OCI-LY7 (cell line): ENCODE results near the gene CDC25A. TPM values are rescaled to one million over a fixed set of nuclear protein-coding genes. Genes with fewer than 3 reads are reported as not detected.

ENCODE experiments used
- BruUV-seq: library from RNA; stranded (reverse); fragments of 400-500 nt; replicated peaks from 2 replicates; lab custom pipeline; 2021; lab: Mats Ljungman, UMichigan
- CTCF ChIA-PET: fragments of 300-600 bp; sonication (Branson Sonifier 250); formaldehyde crosslinking; loops from one replicate; lab custom pipeline; 2022; ENCODE audit warnings: antibody characterized with exemption; ENCODE audit not compliant: unreplicated experiment; lab: Charles Lee
- POLR2A ChIA-PET: fragments of 300-600 bp; sonication (Branson Sonifier 250); formaldehyde crosslinking; loops from one replicate; lab custom pipeline; 2022; ENCODE audit warnings: antibody characterized with exemption; lab: Charles Lee
- DNase-seq: peaks from one replicate; pipeline ENCODE4 v3.0.0-alpha.2; 2015; ENCODE audit warnings: low spot score
- H2AFZ ChIP-seq: fragments of 200-600 bp; sonication (generic), shearing (Covaris generic); 2 replicates; pipeline ENCODE4 v1.6.1; 2014; ENCODE audit warnings: mild to moderate bottlenecking, antibody characterized with exemption, low read length, moderate library complexity
- H3K27ac ChIP-seq: fragments of 200-600 bp; sonication (generic); 2 replicates; pipeline ENCODE4 v1.5.1; 2014; ENCODE audit warnings: mixed run types, low read depth, mild to moderate bottlenecking, moderate library complexity, low read length, inconsistent platforms; ENCODE audit not compliant: poor library complexity, severe bottlenecking
- H3K36me3 ChIP-seq: fragments of 200-600 bp; sonication (generic); 2 replicates; pipeline ENCODE4 v1.6.1; 2014; ENCODE audit warnings: mild to moderate bottlenecking, antibody characterized with exemption, low read length, moderate library complexity, mixed read lengths; ENCODE audit not compliant: insufficient read depth
- H3K4me1 ChIP-seq: fragments of 200-600 bp; sonication (generic); 2 replicates; pipeline ENCODE4 v1.5.1; 2014; ENCODE audit warnings: mild to moderate bottlenecking, low read length; ENCODE audit not compliant: insufficient read depth, poor library complexity, severe bottlenecking
- H3K4me2 ChIP-seq: fragments of 200-600 bp; sonication (generic); 2 replicates; pipeline ENCODE4 v1.6.1; 2014; ENCODE audit warnings: mild to moderate bottlenecking, low read length
- H3K4me3 ChIP-seq: fragments of 200-600 bp; sonication (generic); 2 replicates; pipeline ENCODE4 v1.5.1; 2014; ENCODE audit warnings: mild to moderate bottlenecking, low read depth, low read length; ENCODE audit not compliant: poor library complexity, severe bottlenecking
- H3K79me2 ChIP-seq: fragments of 200-600 bp; sonication (generic); 2 replicates; pipeline ENCODE4 v1.6.1; 2016; ENCODE audit warnings: low read depth, mild to moderate bottlenecking, low read length, moderate library complexity, mixed read lengths; ENCODE audit not compliant: insufficient read depth
- H3K9me2 ChIP-seq: fragments of 200-600 bp; sonication (generic); 2 replicates; pipeline ENCODE4 v1.6.1; 2016; ENCODE audit warnings: mild to moderate bottlenecking, low read length, mixed read lengths; ENCODE audit not compliant: insufficient read depth
- H3K9me3 ChIP-seq: fragments of 200-600 bp; sonication (generic); 2 replicates; pipeline ENCODE4 v1.6.1; 2014; ENCODE audit warnings: mild to moderate bottlenecking, mixed run types, low read length, mixed read lengths
- H4K20me1 ChIP-seq: fragments of 200-600 bp; sonication (generic); 2 replicates; pipeline ENCODE4 v1.6.1; 2014; ENCODE audit warnings: mild to moderate bottlenecking, antibody characterized with exemption, low read length, moderate library complexity, mixed read lengths; ENCODE audit not compliant: insufficient read depth
- CTCF ChIP-seq: fragments of 200-600 bp; sonication (generic); conservative IDR thresholded peaks from 2 replicates; pipeline ENCODE4 v1.5.1; 2014; ENCODE audit warnings: mild to moderate bottlenecking, antibody characterized with exemption, low read length, moderate library complexity, mixed read lengths
- EZH2phosphoT487 ChIP-seq: fragments of 200-600 bp; sonication (generic); IDR thresholded peaks from 2 replicates; pipeline ENCODE4 v1.6.1; 2018; ENCODE audit warnings: low read depth, borderline replicate concordance, mild to moderate bottlenecking, mixed run types, antibody characterized with exemption, low read length, moderate library complexity, mixed read lengths
- intact Hi-C: fragments of 100-400 bp; cut with micrococcal nuclease; formaldehyde crosslinking; loops from one replicate; pipeline ENCODE4 v1.10.0; 2022; ENCODE audit not compliant: unreplicated experiment
- total RNA-seq, 2 experiments: library from RNA; depleted of rRNA in 1 of 2; stranded (reverse); fragments of >200 nt in 1 of 2; shearing (Covaris generic) in 1 of 2; gene quantifications; 2 replicates each; pipeline ENCODE4 v1.2.3, GENCODE V29; 2014 to 2022

Gene CDC25A
- total RNA-seq, 2 experiments from 2014 or later: 75.4 to 83.4 TPM

- H2AFZ ChIP-seq: no peak overlapping the region
- H3K4me2 ChIP-seq: no peak overlapping the region
- H3K27ac ChIP-seq: no peak overlapping the region
- H3K9me2 ChIP-seq: no peaks in the 10 kb centered on the region
- DNase-seq: no peak
- TF ChIP-seq CTCF: no peak
- TF ChIP-seq EZH2phosphoT487: no peak
- no peaks in the 10 kb centered on the region for H3K9me3 ChIP-seq
- H3K36me3 ChIP-seq: no peaks in the 10 kb centered on the region
- intact Hi-C loops: no loop called here
- H4K20me1 ChIP-seq: no peaks in the 10 kb centered on the region
- H3K4me1 ChIP-seq: no peaks in the 10 kb centered on the region
- ChIA-PET POLR2A (no interaction called here), CTCF (no interaction called here)
- H3K4me3 ChIP-seq: no peak overlapping the region
- H3K79me2 ChIP-seq: no peaks in the 10 kb centered on the region
- BruUV-seq: no TSS peak
Observed at GRCh38 chr3:48208076-48208475, 19.9 kb upstream of the CDC25A start.

DNA sequence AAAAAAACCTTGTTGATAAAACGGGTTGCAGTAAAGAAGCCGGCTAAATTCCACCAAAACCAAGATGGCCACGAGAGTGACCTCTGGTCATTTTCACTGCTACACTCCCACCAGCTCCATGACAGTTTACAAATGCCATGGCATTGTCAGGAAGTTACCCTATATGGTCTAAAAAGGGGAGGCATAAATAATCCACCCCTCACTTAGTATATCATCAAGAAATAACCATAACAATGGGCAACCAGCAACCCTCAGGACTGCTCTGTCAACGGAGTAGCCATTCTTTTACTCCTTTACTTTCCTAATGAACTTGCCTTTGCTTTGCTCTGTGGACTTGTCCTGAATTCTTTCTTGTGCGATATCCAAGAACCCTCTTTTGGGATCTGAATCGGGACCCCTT is 14.4 kb upstream of the CDC25A start:
- Histone ChIP-seq H3K4me1 (no peaks in the 10 kb centered on the region), H4K20me1 (no peaks in the 10 kb centered on the region), H3K79me2 (no peaks in the 10 kb centered on the region), H3K27ac (no peak overlapping the region), H3K4me3 (no peak overlapping the region), H3K9me3 (no peaks in the 10 kb centered on the region), H3K4me2 (no peak overlapping the region), H3K36me3 (no peaks in the 10 kb centered on the region), H3K9me2 (no peaks in the 10 kb centered on the region), H2AFZ (no peak overlapping the region)
- ChIA-PET POLR2A (no interaction called here), CTCF (no interaction called here)
- intact Hi-C loops: no loop called here
- TF ChIP-seq CTCF (no peak), EZH2phosphoT487 (no peak)
- DNase-seq: no peak
- no TSS peak for BruUV-seq

DNA sequence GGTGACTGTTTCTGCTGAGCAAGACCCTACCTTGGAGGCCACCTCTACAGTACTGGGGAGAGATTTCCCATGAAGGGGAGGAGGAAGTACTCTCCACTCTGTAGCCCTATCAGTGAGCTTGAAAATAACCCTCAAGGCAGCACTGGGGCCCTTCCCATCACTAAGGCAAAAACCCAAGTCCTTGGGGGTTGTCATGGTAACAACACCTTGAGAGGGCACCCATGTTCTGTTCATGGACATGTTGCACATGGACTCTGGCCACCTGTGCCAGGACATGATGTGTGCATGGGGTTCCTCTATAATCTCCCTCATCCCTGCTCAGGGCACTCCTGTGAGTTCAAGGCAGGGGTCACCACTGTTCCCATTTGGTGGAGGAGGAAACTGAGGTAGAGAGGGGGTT is 10.9 kb upstream of the CDC25A start:
- no peak overlapping the region for H2AFZ ChIP-seq
- no peaks in the 10 kb centered on the region for H4K20me1 ChIP-seq
- peaks cover 13% of the 10 kb centered on the region for H3K4me1 ChIP-seq
- DNase-seq: no peak
- H3K9me2 ChIP-seq: no peaks in the 10 kb centered on the region
- CTCF ChIA-PET: interaction anchor here (1.0 kb wide), 1 partner anchor 25 kb away, joined by 3 read pairs; no protein-coding TSS in a partner anchor
- POLR2A ChIA-PET: interaction anchor here (0.6 to 1.2 kb wide), 2 partner anchors 26 to 712 kb away, joined by 3 to 4 read pairs; no protein-coding TSS in a partner anchor
- intact Hi-C loops: no loop called here
- no peak overlapping the region for H3K4me3 ChIP-seq
- BruUV-seq: no TSS peak
- H3K4me2 ChIP-seq: no peak overlapping the region
- no peaks in the 10 kb centered on the region for H3K79me2 ChIP-seq
- H3K27ac ChIP-seq: no peak overlapping the region
- no peaks in the 10 kb centered on the region for H3K36me3 ChIP-seq
- TF ChIP-seq CTCF (no peak), EZH2phosphoT487 (no peak)
- H3K9me3 ChIP-seq: no peaks in the 10 kb centered on the region
